Skeletal muscle cell (primary cell): Measurements from ENCODE around the gene SETD1B.

Experiments used
- DNase-seq: peaks from one replicate; pipeline ENCODE4 v3.0.0-alpha.2; 2010; ENCODE audit warnings: low read depth
- H3K4me3 ChIP-seq: 2 replicates; pipeline ENCODE4 v1.5.1; 2011; ENCODE audit warnings: low read depth, mild to moderate bottlenecking, control low read depth, low read length, moderate library complexity

Gene SETD1B

GRCh38 chr12:121805171-121806008, 1.6 kb downstream of the SETD1B start:
- no peak for DNase-seq
- peak overlapping the region; percentile 75 for H3K4me3 ChIP-seq

- DNase-seq = no peak
- H3K4me3 ChIP-seq = peak overlapping the region; percentile 75
Measured at GRCh38 chr12:121806009-121806545, 2.3 kb downstream of the SETD1B start.

- DNase-seq = no peak
- peak overlapping the region; percentile 75 for H3K4me3 ChIP-seq
Measured at GRCh38 chr12:121806546-121807423, 3.0 kb downstream of the SETD1B start.

- DNase-seq = no peak
- no peak overlapping the region for H3K4me3 ChIP-seq
Measured at GRCh38 chr12:121807642-121808347, 4.0 kb downstream of the SETD1B start.

GRCh38 chr12:121808623-121809022, 4.8 kb downstream of the SETD1B start:
- H3K4me3 ChIP-seq = no peak overlapping the region
- no peak for DNase-seq

- no peak for DNase-seq
- no peak overlapping the region for H3K4me3 ChIP-seq
Measured at GRCh38 chr12:121809712-121810116, 5.9 kb downstream of the SETD1B start.

- no peak for DNase-seq
- no peak overlapping the region for H3K4me3 ChIP-seq
Measured at GRCh38 chr12:121810234-121810817, 6.5 kb downstream of the SETD1B start.

GRCh38 chr12:121810833-121811433, 7.1 kb downstream of the SETD1B start:
- peak overlapping the region; percentile 54 for H3K4me3 ChIP-seq
- no peak for DNase-seq

GRCh38 chr12:121811434-121812319, 7.9 kb downstream of the SETD1B start:
- no peak for DNase-seq

GRCh38 chr12:121812320-121812871, 8.6 kb downstream of the SETD1B start:
- no peak for DNase-seq
- peak overlapping the region; percentile 54 for H3K4me3 ChIP-seq

More at GRCh38 chr12:121811434-121812319, 7.9 kb downstream of the SETD1B start:
- peak overlapping the region; percentile 54 for H3K4me3 ChIP-seq

- peak overlapping the region; percentile 54 for H3K4me3 ChIP-seq
- DNase-seq = no peak
Measured at GRCh38 chr12:121812921-121813896, 9.4 kb downstream of the SETD1B start.

GRCh38 chr12:121813951-121814350, 10.1 kb downstream of the SETD1B start:
- no peak overlapping the region for H3K4me3 ChIP-seq
- DNase-seq = no peak

- no peak for DNase-seq
- no peak overlapping the region for H3K4me3 ChIP-seq
Measured at GRCh38 chr12:121814429-121815119, 10.8 kb downstream of the SETD1B start.

GRCh38 chr12:121815263-121815662, 11.5 kb downstream of the SETD1B start:
- H3K4me3 ChIP-seq = no peak overlapping the region
- no peak for DNase-seq

- DNase-seq = no peak
- H3K4me3 ChIP-seq = no peak overlapping the region
Measured at GRCh38 chr12:121816925-121817647, 13.3 kb downstream of the SETD1B start.
